ELF-1 (cell line): Measurements from ENCODE around the gene TUBB2A.

ENCODE experiments used
- DNase-seq: peaks from one replicate; pipeline ENCODE4 v3.0.0-alpha.2; 2016; ENCODE audit warnings: low read depth, low spot score

TUBB2A gene

GRCh38 chr6:3124667-3125066 lies 32.7 kb downstream of the TUBB2A start:
- no peak for DNase-seq

GRCh38 chr6:3122823-3123182 lies 34.5 kb downstream of the TUBB2A start:
- DNase-seq: no peak

- no peak for DNase-seq
These were observed 36.6 kb downstream of the TUBB2A start for GRCh38 chr6:3120765-3121089.

- no peak for DNase-seq
These were observed 38.2 kb downstream of the TUBB2A start for GRCh38 chr6:3119040-3119723.

GRCh38 chr6:3118353-3119039 lies 38.8 kb downstream of the TUBB2A start, which contains the start of gene BPHL:
TSS of gene BPHL (plus strand) at chr6:3118711. CDS start at chr6:3118741, 30 bp downstream.
- DNase-seq: peak; percentile 94

- no peak for DNase-seq
These were observed 39.4 kb downstream of the TUBB2A start for GRCh38 chr6:3117912-3118352.

GRCh38 chr6:3114377-3114776 lies 43.0 kb downstream of the TUBB2A start:
- DNase-seq: no peak

- no peak for DNase-seq
These were observed 47.6 kb downstream of the TUBB2A start for GRCh38 chr6:3109761-3110160.

GRCh38 chr6:3108746-3109414 lies 48.5 kb downstream of the TUBB2A start:
- DNase-seq: no peak
